WTC11 (cell line): ENCODE results near the gene CASQ2. TPM values are rescaled to one million over a fixed set of nuclear protein-coding genes. Genes with fewer than 3 reads are reported as not detected.
A peak's percentile ranks its signal among the peaks of the same experiment; 100 is the strongest.

ENCODE experiments used
- ATAC-seq: fragments of 200-7000 bp; cut with Tn5 transposase; 2 replicates; pipeline ENCODE4 v1.10.0; 2021; ENCODE audit warnings: mild to moderate bottlenecking, moderate library complexity
- CTCF ChIA-PET: fragments of 300-600 bp; sonication (Branson Sonifier 250); formaldehyde crosslinking; loops from one replicate; lab custom pipeline; 2021; ENCODE audit warnings: antibody characterized with exemption; lab: Charles Lee
- POLR2A ChIA-PET: fragments of 350-600 bp; sonication (Branson Sonifier 250); formaldehyde crosslinking; loops from one replicate; lab custom pipeline; 2021; ENCODE audit warnings: antibody characterized with exemption; lab: Charles Lee
- DNase-seq: peaks from one replicate; pipeline ENCODE4 v3.0.0; 2021; ENCODE audit warnings: low spot score
- H3K27ac Mint-ChIP-seq: 2 replicates; pipeline ENCODE4 v1.8.0; 2021; ENCODE audit warnings: mixed read lengths
- H3K27me3 Mint-ChIP-seq: 2 replicates; pipeline ENCODE4 v1.8.0; 2021; ENCODE audit warnings: low read depth, mild to moderate bottlenecking, moderate library complexity, mixed read lengths
- H3K36me3 Mint-ChIP-seq: 2 replicates; pipeline ENCODE4 v1.8.0; 2021; ENCODE audit warnings: mixed read lengths
- H3K4me1 Mint-ChIP-seq: 2 replicates; pipeline ENCODE4 v1.8.0; 2022; ENCODE audit warnings: mixed read lengths
- H3K4me3 Mint-ChIP-seq: 2 replicates; pipeline ENCODE4 v1.8.0; 2021; ENCODE audit warnings: mild to moderate bottlenecking, moderate library complexity, mixed read lengths
- H3K9me3 Mint-ChIP-seq: 2 replicates; pipeline ENCODE4 v1.8.0; 2021; ENCODE audit warnings: mixed read lengths
- CBFB ChIP-seq: sonication (generic); formaldehyde crosslinking; IDR thresholded peaks from 2 replicates; pipeline ENCODE4 v1.8.1; 2022; ENCODE audit warnings: mild to moderate bottlenecking, low read depth, missing genetic modification reagents
- CTCF ChIP-seq: fragments of 200-600 bp; IDR thresholded peaks from 2 replicates; pipeline ENCODE4 v1.8.0; 2022; ENCODE audit warnings: antibody characterized with exemption
- FOXK1 ChIP-seq: sonication (generic); formaldehyde crosslinking; IDR thresholded peaks from 2 replicates; pipeline ENCODE4 v1.8.0; 2022; ENCODE audit warnings: mild to moderate bottlenecking, moderate library complexity, missing genetic modification reagents
- GRHL2 ChIP-seq: fragments of 250-450 bp; sonication (Bioruptor Pico); IDR thresholded peaks from 2 replicates; pipeline ENCODE4 v1.8.0; 2022; ENCODE audit warnings: mild to moderate bottlenecking, moderate library complexity; ENCODE audit not compliant: insufficient replicate concordance, severe bottlenecking
- IRF1 ChIP-seq: sonication (generic); formaldehyde crosslinking; IDR thresholded peaks from 2 replicates; pipeline ENCODE4 v1.8.0; 2023; ENCODE audit warnings: missing genetic modification reagents
- OVOL2 ChIP-seq: fragments of 250-450 bp; sonication (Bioruptor Pico); IDR thresholded peaks from 2 replicates; pipeline ENCODE4 v1.9.0; 2021; ENCODE audit warnings: mild to moderate bottlenecking, borderline replicate concordance
- PRDM15 ChIP-seq: sonication (generic); formaldehyde crosslinking; IDR thresholded peaks from 2 replicates; pipeline ENCODE4 v1.8.0; 2022; ENCODE audit warnings: missing genetic modification reagents
- TCF7 ChIP-seq: sonication (generic); formaldehyde crosslinking; IDR thresholded peaks from 2 replicates; pipeline ENCODE4 v1.8.0; 2022; ENCODE audit warnings: mild to moderate bottlenecking, low read depth, missing genetic modification reagents, moderate library complexity
- ZBTB43 ChIP-seq: sonication (generic); formaldehyde crosslinking; IDR thresholded peaks from 2 replicates; pipeline ENCODE4 v1.8.1; 2023; ENCODE audit warnings: mild to moderate bottlenecking, missing genetic modification reagents
- ZNF396 ChIP-seq: fragments of 250-450 bp; sonication (Bioruptor Pico); IDR thresholded peaks from 2 replicates; pipeline ENCODE4 v1.8.0; 2021; ENCODE audit warnings: mild to moderate bottlenecking, moderate library complexity, borderline replicate concordance
- ZNF532 ChIP-seq: fragments of 250-450 bp; sonication (Bioruptor Pico); IDR thresholded peaks from 2 replicates; pipeline ENCODE4 v1.9.0; 2021; ENCODE audit warnings: mild to moderate bottlenecking, borderline replicate concordance
- ZNF671 ChIP-seq: fragments of 250-450 bp; sonication (Bioruptor Pico); IDR thresholded peaks from 2 replicates; pipeline ENCODE4 v1.8.0; 2021; ENCODE audit warnings: mild to moderate bottlenecking
- ZSCAN18 ChIP-seq: fragments of 250-450 bp; sonication (Bioruptor Pico); IDR thresholded peaks from 2 replicates; pipeline ENCODE4 v2.1.2; 2022; ENCODE audit warnings: mild to moderate bottlenecking, moderate library complexity
- total RNA-seq: library from RNA; stranded (reverse); gene quantifications from 3 replicates; pipeline ENCODE4 v1.2.3, GENCODE V29; 2021

Gene CASQ2
- total RNA-seq, 1 experiment from 2014 or later = not detected

GRCh38 chr1:115710859-115711624 lies 57.5 kb downstream of the CASQ2 start (continued):
- TF ChIP-seq FOXK1 (CRISPR knock-in tag) = no peak

GRCh38 chr1:115706587-115707425 lies 61.7 kb downstream of the CASQ2 start:
- Mint-ChIP-seq H3K9me3 (no peaks in the 10 kb centered on the region), H3K27me3 (no peaks in the 10 kb centered on the region), H3K4me1 (no peaks in the 10 kb centered on the region; the same call in 1 of the 2 replicates), H3K4me3 (no peak overlapping the region), H3K36me3 (no peaks in the 10 kb centered on the region)
- ChIA-PET CTCF (interaction anchor here (0.6 to 4.2 kb wide), 85 partner anchors 8 to 1694 kb away, joined by 3 to 92 read pairs (median 4); partner anchors contain the start of genes CASQ2, NGF and VANGL1), POLR2A (interaction anchor here (0.6 kb wide), 1 partner anchor 18 kb away, joined by 3 read pairs; no protein-coding TSS in a partner anchor)
- no peak for DNase-seq
- TF ChIP-seq CTCF (peak; percentile 75), GRHL2 (no peak), PRDM15 (CRISPR knock-in tag) (no peak)
- TF ChIP-seq, all 79 proteins: peak for 1
- ATAC-seq = peak; percentile 88
- H3K27ac Mint-ChIP-seq = no peak overlapping the region

GRCh38 chr1:115705963-115706362 lies 62.6 kb downstream of the CASQ2 start:
- Mint-ChIP-seq H3K27ac (no peak overlapping the region), H3K36me3 (no peaks in the 10 kb centered on the region), H3K4me3 (no peak overlapping the region), H3K9me3 (no peaks in the 10 kb centered on the region), H3K4me1 (no peaks in the 10 kb centered on the region; the same call in 1 of the 2 replicates), H3K27me3 (no peaks in the 10 kb centered on the region)
- ChIA-PET CTCF (interaction anchor here (0.9 to 4.2 kb wide), 40 partner anchors 9 to 592 kb away, joined by 3 to 92 read pairs (median 7); partner anchors contain the start of genes CASQ2, NGF and VANGL1), POLR2A (no interaction called here)
- DNase-seq = no peak
- no peak for ATAC-seq
- TF ChIP-seq IRF1 (CRISPR knock-in tag) (no peak), CBFB (CRISPR knock-in tag) (no peak), ZNF396 (CRISPR knock-in tag) (no peak), TCF7 (CRISPR knock-in tag) (no peak), ZNF532 (CRISPR knock-in tag) (no peak), ZBTB43 (CRISPR knock-in tag) (no peak), ZSCAN18 (CRISPR knock-in tag) (no peak), ZNF671 (CRISPR knock-in tag) (no peak), OVOL2 (no peak)
